ENCODE data around the gene CILP2.

The CILP2 gene

GRCh38 chr19:19504754-19505668, 33.1 kb upstream of the CILP2 start:
- no peak for DNase-seq (ENCODE audit: low read depth in 1 of 2, low spot score in 1 of 2)

GRCh38 chr19:19505669-19506326, 32.3 kb upstream of the CILP2 start:
- DNase-seq (ENCODE audit: low read depth in 1 of 2, low spot score in 1 of 2): no peak

GRCh38 chr19:19506592-19506991, 31.5 kb upstream of the CILP2 start:
- no peak for DNase-seq (ENCODE audit: low read depth in 1 of 2, low spot score in 1 of 2)

GRCh38 chr19:19507354-19507753, 30.7 kb upstream of the CILP2 start:
- no peak for DNase-seq (ENCODE audit: low read depth in 1 of 2, low spot score in 1 of 2)

- no peak for DNase-seq (ENCODE audit: low read depth in 1 of 2, low spot score in 1 of 2)
These were observed 29.8 kb upstream of the CILP2 start for GRCh38 chr19:19508217-19508616.

GRCh38 chr19:19510432-19510831, 27.6 kb upstream of the CILP2 start:
- DNase-seq (ENCODE audit: low read depth in 1 of 2, low spot score in 1 of 2): no peak

GRCh38 chr19:19513682-19514081, 24.4 kb upstream of the CILP2 start:
- DNase-seq (ENCODE audit: low read depth in 1 of 2, low spot score in 1 of 2): no peak

GRCh38 chr19:19514215-19514657, 23.8 kb upstream of the CILP2 start:
- DNase-seq (ENCODE audit: low read depth in 1 of 2, low spot score in 1 of 2): no peak

- no peak for DNase-seq (ENCODE audit: low read depth in 1 of 2, low spot score in 1 of 2)
These were observed 23.0 kb upstream of the CILP2 start, which contains the start of gene TSSK6 for GRCh38 chr19:19514881-19515641. TSS of gene TSSK6 (minus strand) at chr19:19515548. CDS start at chr19:19515427, 121 bp downstream.

- DNase-seq (ENCODE audit: low read depth in 1 of 2, low spot score in 1 of 2): peak; percentile 89 to 96
These were observed 22.2 kb upstream of the CILP2 start, which contains the start of gene NDUFA13 for GRCh38 chr19:19515642-19516519. TSS of gene NDUFA13 (plus strand) at chr19:19516225. CDS start at chr19:19516239, 14 bp downstream.

- no peak for DNase-seq (ENCODE audit: low read depth in 1 of 2, low spot score in 1 of 2)
These were observed 20.8 kb upstream of the CILP2 start for GRCh38 chr19:19517235-19517619.

GRCh38 chr19:19520989-19521388, 17.1 kb upstream of the CILP2 start:
- DNase-seq (ENCODE audit: low read depth in 1 of 2, low spot score in 1 of 2): no peak

GRCh38 chr19:19523177-19523576, 14.9 kb upstream of the CILP2 start:
- DNase-seq (ENCODE audit: low read depth in 1 of 2, low spot score in 1 of 2): no peak

- DNase-seq (ENCODE audit: low read depth in 1 of 2, low spot score in 1 of 2): no peak
These were observed 14.0 kb upstream of the CILP2 start for GRCh38 chr19:19524053-19524452.

- no peak for DNase-seq (ENCODE audit: low read depth in 1 of 2, low spot score in 1 of 2)
These were observed 12.3 kb upstream of the CILP2 start for GRCh38 chr19:19525611-19526380.

GRCh38 chr19:19526581-19527370, 11.3 kb upstream of the CILP2 start:
- no peak for DNase-seq (ENCODE audit: low read depth in 1 of 2, low spot score in 1 of 2)

GRCh38 chr19:19527371-19527656, 10.8 kb upstream of the CILP2 start:
- no peak for DNase-seq (ENCODE audit: low read depth in 1 of 2, low spot score in 1 of 2)

- DNase-seq (ENCODE audit: low read depth in 1 of 2, low spot score in 1 of 2): no peak
These were observed 10.1 kb upstream of the CILP2 start for GRCh38 chr19:19527674-19528625.
